Activated CD4-positive, alpha-beta T cell treated with anti-CD3 and anti-CD28 coated beads for 4 hours (primary cell): ENCODE results near the gene BSPRY.
"Not testable (repeated sequence)": the region's sequence is repeated elsewhere in the genome, so short reads cannot be mapped to it uniquely, and the experiment has no call there.

ENCODE experiments used
- DNase-seq, 2 donors: peaks; one replicate each; pipeline ENCODE4 v3.0.0-alpha.2; 2020

The BSPRY gene

GRCh38 chr9:113341712-113342410 lies 7.5 kb upstream of the BSPRY start:
- DNase-seq, result no peak

- no peak for DNase-seq
Observed at GRCh38 chr9:113343732-113344231, 5.6 kb upstream of the BSPRY start.

- DNase-seq, result no peak
Observed at GRCh38 chr9:113345190-113345589, 4.2 kb upstream of the BSPRY start.

GRCh38 chr9:113345671-113346070 lies 3.7 kb upstream of the BSPRY start:
- no peak for DNase-seq

GRCh38 chr9:113348437-113348836 lies 904 bp upstream of the BSPRY start:
- DNase-seq, result no peak

- no peak for DNase-seq
Observed at GRCh38 chr9:113349066-113349444, 286 bp upstream of the BSPRY start.

GRCh38 chr9:113350107-113350661 lies 843 bp downstream of the BSPRY start:
- no peak for DNase-seq

- DNase-seq, result peak; percentile 19 to 22
Observed at GRCh38 chr9:113350937-113351336, 1.6 kb downstream of the BSPRY start.

- DNase-seq, result no peak
Observed at GRCh38 chr9:113352006-113352405, 2.7 kb downstream of the BSPRY start.

GRCh38 chr9:113352411-113352810 lies 3.1 kb downstream of the BSPRY start:
- DNase-seq, result no peak

GRCh38 chr9:113355040-113355596 lies 5.8 kb downstream of the BSPRY start:
- DNase-seq, result no peak

- DNase-seq, result no peak
Observed at GRCh38 chr9:113356686-113357292, 7.4 kb downstream of the BSPRY start.

- no peak for DNase-seq
Observed at GRCh38 chr9:113359385-113359784, 10.0 kb downstream of the BSPRY start.

GRCh38 chr9:113360242-113360842 lies 11.0 kb downstream of the BSPRY start:
- DNase-seq, result no peak

GRCh38 chr9:113361304-113362018 lies 12.1 kb downstream of the BSPRY start:
- no peak for DNase-seq

- no peak for DNase-seq
Observed at GRCh38 chr9:113363336-113363735, 14.0 kb downstream of the BSPRY start.

GRCh38 chr9:113364951-113365350 lies 15.6 kb downstream of the BSPRY start:
- no peak for DNase-seq

GRCh38 chr9:113365652-113366051 lies 16.3 kb downstream of the BSPRY start:
- not testable (repeated sequence) for DNase-seq

- no peak for DNase-seq
Observed at GRCh38 chr9:113368348-113368981, 19.1 kb downstream of the BSPRY start.

GRCh38 chr9:113368982-113369854 lies 19.9 kb downstream of the BSPRY start:
- no peak for DNase-seq

GRCh38 chr9:113369855-113370140 lies 20.5 kb downstream of the BSPRY start:
- DNase-seq, result no peak
